Measurements from ENCODE around the gene TRPM4.

GRCh38 chr19:49194408-49194807 lies 36.8 kb downstream of the TRPM4 start:
- TF ChIP-seq EZH2phosphoT487 (IDR thresholded peaks at IDR 0.05; ENCODE audit: borderline replicate concordance) (no peak), CTCF (conservative IDR thresholded peaks at IDR 0.05; ENCODE audit: low read length) (no peak)

Measured in Loucy (cell line).